ENCODE measurements around the gene SLC49A4.

Gene SLC49A4

DNA sequence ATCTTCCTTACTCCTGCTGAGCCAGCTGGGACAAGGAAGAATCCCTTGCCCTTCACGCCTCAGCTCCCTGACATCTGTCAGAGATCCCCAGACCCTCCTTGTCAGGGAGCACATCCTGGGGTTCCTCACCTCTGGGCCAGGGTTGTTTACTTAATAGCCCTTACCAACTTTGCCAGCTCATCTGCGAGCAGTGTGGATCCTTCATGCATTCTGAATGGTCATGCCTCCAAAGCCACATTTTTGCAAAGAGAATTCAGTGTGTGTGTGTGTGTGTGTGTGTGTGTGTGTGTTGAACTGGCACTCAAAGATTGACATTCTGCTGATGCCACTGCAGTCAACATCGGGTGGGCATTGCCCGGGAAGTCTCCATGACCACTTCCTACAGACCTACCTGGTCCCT, 112.6 kb downstream of the SLC49A4 start:
- no peak for DNase-seq (ENCODE audit: low read depth, low spot score)

GRCh38 chr3:122908251-122908650, 113.4 kb downstream of the SLC49A4 start:
- DNase-seq (ENCODE audit: low read depth, low spot score): no peak

GRCh38 chr3:122911901-122912300, 117.0 kb downstream of the SLC49A4 start:
- DNase-seq (ENCODE audit: low read depth, low spot score): no peak

DNA sequence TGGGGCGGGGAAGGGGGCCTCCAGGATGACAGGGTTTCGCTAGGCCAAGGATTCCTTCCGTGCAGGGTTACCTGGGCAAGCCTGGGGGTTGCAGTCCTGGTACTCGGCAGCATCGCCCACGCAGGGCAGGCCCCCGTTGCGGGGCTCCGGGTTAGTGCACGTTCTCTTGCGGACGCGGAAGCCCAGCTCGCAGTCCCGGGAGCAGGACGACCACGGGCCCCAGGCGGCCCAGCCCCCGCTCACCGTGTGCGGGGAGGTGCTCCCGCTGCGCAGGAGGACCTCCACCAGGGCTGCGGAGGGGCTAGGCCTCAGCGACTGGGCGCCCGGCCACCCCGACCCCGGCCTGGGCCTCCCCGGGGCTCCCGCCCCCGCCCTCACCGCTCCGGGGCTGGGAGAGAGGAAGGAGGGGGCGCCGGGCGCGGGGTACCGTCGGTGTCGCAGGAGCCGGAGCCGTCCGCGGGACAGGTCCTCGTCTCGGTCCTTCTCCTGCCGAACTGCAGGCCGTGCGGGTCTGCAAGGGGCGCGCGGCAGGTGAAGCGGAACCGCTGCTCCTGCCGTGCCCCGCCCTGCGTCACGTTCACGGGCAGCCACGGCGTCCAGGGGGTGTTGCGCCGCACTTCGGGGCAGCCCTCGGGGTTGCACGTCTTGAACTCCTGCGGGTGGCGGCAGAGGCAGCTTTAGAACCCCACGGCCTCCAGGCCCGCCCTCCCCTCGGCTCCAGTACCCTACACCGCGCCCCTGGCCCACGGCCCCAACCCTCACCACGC, 118.1 kb downstream of the SLC49A4 start:
- DNase-seq (ENCODE audit: low read depth, low spot score): no peak

- DNase-seq (ENCODE audit: low read depth, low spot score): no peak
These were observed 118.8 kb downstream of the SLC49A4 start for GRCh38 chr3:122913539-122914100.

DNA sequence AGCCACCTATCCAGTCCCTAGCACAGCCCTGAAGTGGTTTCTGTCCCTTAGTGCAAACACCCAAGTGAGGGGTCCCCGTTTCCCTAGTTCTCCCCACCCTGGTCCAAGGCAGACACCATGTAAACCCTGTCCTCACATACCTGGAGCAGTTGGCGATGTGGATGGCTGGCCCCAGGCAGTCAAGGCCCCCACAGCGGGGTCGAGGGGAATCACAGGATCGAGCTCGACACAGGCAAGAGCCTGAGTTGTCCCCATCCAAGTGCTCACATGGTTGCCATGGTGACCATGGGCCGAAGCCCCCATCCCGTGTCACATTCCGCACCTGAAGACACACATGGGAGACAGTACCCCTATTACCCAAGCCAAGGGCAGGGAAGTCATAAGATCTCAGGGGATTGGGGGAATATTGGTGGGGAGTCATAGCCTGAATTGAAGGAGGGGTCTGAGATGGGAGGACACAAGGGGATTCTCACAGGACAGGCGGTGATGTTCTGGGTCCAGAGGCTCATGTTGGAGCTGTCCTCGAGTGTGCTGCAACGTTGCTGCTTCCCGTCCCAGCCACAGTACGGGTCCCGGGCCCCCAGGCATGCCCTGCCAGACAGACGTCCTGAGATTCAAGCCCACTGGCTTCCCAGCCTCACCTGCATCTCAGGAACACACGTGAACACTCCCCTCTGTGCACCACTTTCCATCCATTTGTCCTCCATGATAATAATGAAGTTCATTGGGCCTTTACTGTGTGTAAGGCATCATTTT, 120.6 kb downstream of the SLC49A4 start:
- no peak for DNase-seq (ENCODE audit: low read depth, low spot score)

GRCh38 chr3:122916084-122916483, 121.2 kb downstream of the SLC49A4 start:
- DNase-seq (ENCODE audit: low read depth, low spot score): no peak

DNA sequence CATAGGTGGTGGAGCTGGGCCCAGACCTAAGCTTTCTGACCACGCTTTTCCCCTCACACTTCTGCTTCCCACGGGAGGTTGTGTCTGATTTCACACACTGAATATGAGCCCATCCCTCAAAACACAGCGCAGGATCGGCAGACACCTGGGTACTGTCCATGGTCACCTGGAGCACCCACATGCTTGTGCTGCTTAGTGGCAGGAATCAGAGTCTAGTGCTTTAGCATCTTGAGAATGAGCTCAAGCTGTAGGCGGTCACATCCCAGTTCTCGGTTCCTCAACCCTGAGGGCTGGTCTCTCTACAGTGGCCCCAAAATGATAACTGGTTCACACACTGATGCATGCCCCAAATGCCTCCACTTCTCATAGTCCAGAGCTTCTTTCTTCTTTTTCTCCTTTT, 121.7 kb downstream of the SLC49A4 start:
- no peak for DNase-seq (ENCODE audit: low read depth, low spot score)

DNA sequence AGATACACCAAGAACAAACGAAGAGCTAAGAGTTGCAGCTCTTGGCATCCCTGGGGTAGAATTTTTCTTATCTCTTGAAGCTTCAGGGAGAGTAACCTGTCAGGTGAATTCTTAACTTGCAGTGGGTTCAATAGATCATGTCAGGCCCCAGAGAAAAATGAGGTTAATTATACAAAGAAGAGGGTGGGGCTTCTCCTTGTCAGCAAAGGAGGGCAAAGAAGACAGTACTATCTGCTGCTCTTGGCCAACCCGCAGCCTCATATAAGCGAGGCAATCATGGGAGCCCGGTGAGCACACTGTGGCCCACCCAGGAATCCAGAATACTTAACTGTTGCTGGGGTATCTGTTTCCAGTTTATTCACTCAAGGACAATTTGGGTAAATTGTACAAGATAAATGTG, 122.5 kb downstream of the SLC49A4 start:
- DNase-seq (ENCODE audit: low read depth, low spot score): no peak

- DNase-seq (ENCODE audit: low read depth, low spot score): peak; percentile 34
These were observed 123.9 kb downstream of the SLC49A4 start for GRCh38 chr3:122918576-122919290.

DNA sequence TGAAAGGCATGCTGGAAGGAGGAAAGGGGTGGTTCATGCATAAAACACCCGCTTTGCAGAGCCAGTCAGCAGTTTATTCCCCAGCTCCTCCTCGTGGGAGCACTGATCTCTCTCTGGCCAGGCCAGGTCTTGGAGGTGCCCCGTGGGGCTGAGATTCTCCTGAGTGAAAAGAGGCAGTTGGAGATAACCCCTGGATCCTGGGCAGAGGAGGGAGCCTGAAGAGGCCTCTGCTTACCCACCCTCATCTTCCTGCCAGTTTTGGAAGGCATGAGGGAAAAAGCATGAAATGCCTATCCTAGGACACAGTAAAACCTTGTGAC, 124.4 kb downstream of the SLC49A4 start:
- no peak for DNase-seq (ENCODE audit: low read depth, low spot score)

DNA sequence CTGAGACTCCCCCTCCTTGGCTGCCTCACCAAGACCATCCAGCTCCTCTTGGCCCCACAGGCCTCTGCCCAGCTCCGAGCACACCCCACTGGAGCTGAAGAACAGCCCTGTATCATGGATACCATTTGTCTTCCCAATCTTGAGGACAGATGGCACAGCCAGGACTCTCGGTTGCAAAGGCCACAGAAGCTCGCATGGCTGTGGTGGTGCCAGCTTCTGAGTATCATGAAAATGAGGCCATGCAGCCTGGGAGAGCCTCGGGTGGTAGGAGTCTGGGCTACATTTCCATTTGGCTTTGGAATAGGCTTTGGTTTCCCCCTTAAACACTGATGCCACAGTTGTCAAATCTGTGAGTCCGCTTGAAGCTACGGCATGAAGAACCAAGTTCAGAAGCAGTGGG, 126.1 kb downstream of the SLC49A4 start:
- DNase-seq (ENCODE audit: low read depth, low spot score): no peak

DNA sequence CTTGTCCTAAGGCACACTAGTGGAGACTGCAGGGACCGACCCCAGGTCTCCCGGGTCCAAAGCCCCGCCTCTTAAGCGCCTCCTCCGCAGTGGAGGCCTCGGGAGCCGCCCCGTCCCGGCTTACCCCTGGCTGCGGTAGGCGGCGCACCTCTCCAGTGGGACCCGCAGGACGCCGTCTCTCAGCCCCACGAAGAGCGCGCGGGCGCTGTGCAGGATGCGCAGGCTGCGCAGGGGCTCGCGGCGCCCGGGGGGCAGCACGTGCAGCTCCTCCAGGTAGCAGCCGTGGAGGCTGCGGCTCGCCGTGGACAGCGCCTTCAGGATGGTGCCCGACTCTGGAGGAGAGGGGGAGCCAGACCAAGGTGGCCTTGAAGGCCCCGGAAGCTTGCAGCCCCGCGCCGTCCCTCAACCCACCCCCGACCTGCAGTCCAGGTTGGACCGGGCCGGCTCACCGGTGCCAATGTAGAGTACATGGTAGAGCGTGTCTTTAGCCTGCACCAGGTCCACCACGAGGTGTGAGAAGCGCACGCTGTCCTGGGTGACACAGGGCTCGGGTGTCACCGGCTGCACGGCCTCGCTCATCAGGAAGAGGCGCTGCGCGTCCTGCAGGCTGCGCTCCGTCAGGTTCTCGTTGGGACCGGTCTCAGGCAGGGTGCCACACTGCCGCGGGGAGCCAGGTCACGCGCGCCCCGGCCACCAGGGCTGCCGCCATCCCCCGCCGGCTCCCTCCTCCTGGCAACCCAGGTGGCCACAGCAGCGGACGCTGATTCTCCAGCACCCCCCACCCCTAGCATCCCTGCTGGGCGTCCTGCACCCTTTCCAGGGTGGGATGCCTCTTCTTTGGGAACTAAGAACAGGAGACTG, 127.2 kb downstream of the SLC49A4 start:
- DNase-seq (ENCODE audit: low read depth, low spot score): peak; percentile 55

- no peak for DNase-seq (ENCODE audit: low read depth, low spot score)
These were observed 128.7 kb downstream of the SLC49A4 start for GRCh38 chr3:122923611-122924010.

GRCh38 chr3:122924056-122924455, 129.2 kb downstream of the SLC49A4 start:
- no peak for DNase-seq (ENCODE audit: low read depth, low spot score)

- DNase-seq (ENCODE audit: low read depth, low spot score): no peak
These were observed 130.9 kb downstream of the SLC49A4 start for GRCh38 chr3:122925756-122926155.

DNA sequence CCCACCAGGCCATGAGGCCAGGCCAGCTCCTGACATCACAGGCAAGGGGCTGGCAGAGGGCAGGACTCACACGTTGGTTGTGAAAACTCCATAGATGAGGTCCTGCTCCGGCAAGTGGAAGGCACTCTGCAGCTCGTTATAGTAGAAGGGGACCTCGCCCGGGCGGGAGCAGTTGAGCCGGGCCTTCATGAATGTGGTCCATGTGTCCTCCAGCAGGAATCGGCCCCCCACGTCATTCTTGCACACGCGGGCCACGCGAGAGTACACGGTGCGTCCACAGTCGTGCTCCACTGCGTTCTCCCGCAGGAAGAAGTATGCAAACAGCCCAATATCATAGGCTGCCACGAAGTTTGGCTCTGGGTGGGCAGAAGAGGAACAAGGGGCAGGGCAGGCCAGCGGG, 131.5 kb downstream of the SLC49A4 start:
- no peak for DNase-seq (ENCODE audit: low read depth, low spot score)

DNA sequence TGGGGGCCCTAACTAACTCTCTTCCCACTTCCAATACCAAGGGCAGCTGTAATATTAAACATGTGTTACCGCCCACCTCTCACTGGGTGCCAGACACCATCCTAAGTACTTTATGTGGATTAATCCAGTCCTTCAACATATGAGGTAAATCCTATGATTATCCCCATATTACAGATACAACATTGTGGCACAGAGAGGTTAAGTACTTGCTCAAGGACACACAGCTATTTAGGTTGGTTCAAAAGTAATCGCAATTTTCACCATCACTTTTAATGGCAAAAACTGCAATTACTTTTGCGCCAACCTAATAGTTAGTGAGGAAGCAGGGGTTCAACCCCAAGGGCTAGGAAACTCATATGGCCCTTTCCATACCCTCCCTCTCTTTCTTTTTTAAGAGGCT, 131.9 kb downstream of the SLC49A4 start:
- DNase-seq (ENCODE audit: low read depth, low spot score): no peak

- no peak for DNase-seq (ENCODE audit: low read depth, low spot score)
These were observed 132.9 kb downstream of the SLC49A4 start for GRCh38 chr3:122927726-122928125.

GRCh38 chr3:122928396-122929187, 133.7 kb downstream of the SLC49A4 start:
- DNase-seq (ENCODE audit: low read depth, low spot score): no peak
